Kidney (tissue), 14 donors: ENCODE measurements around the gene EHBP1L1. TPM values are rescaled to one million over a fixed set of nuclear protein-coding genes. Genes with fewer than 3 reads are reported as not detected.

Experiments
- DNase-seq, 5 donors: peaks; one replicate each; pipeline ENCODE4 v3.0.0-alpha.2; 2013 to 2020
- FAIRE-seq: peaks from 2 replicates; lab custom pipeline; 2012; peaks lifted over from hg19 to GRCh38; lab: Jason Lieb, UNC
- H3K27ac ChIP-seq, 2 donors: one replicate each; pipeline ENCODE4 v1.7.0; 2013; ENCODE audit warnings: low read depth in 2 of 2, low read length in 2 of 2, inconsistent platforms in 1 of 2
- H3K27me3 ChIP-seq: one replicate; pipeline ENCODE4 v1.7.1; 2013; ENCODE audit warnings: low read length, inconsistent platforms; ENCODE audit not compliant: control insufficient read depth, insufficient read depth
- H3K36me3 ChIP-seq, 3 donors: one replicate each; pipeline versions ENCODE4 v1.7.0 to v1.7.1; 2013; ENCODE audit warnings: low read length in 3 of 3, control low read depth in 1 of 3, inconsistent platforms in 1 of 3; ENCODE audit not compliant: insufficient read depth in 3 of 3, control insufficient read depth in 2 of 3
- H3K4me1 ChIP-seq, 3 donors: one replicate each; pipeline versions ENCODE4 v1.7.0 to v1.7.1; 2013; ENCODE audit warnings: low read length in 3 of 3, inconsistent platforms in 1 of 3, low read depth in 1 of 3; ENCODE audit not compliant: control insufficient read depth in 2 of 3, insufficient read depth in 2 of 3
- H3K4me3 ChIP-seq, 3 donors: one replicate each; pipeline versions ENCODE4 v1.7.0 to v1.8.1; 2013; ENCODE audit warnings: low read length in 3 of 3, control low read depth in 1 of 3, inconsistent platforms in 1 of 3
- H3K9ac ChIP-seq, 3 donors: one replicate each; pipeline versions ENCODE4 v1.7.0 to v1.7.1; 2013; ENCODE audit warnings: low read length in 3 of 3, control low read depth in 1 of 3, inconsistent platforms in 1 of 3
- H3K9me3 ChIP-seq, 3 donors: one replicate each; pipeline versions ENCODE4 v1.7.0 to v1.7.1; 2013; ENCODE audit warnings: low read length in 3 of 3, control low read depth in 1 of 3, inconsistent platforms in 1 of 3; ENCODE audit not compliant: control insufficient read depth in 2 of 3, insufficient read depth in 1 of 3
- intact Hi-C: fragments of 100-400 bp; cut with DNase I; formaldehyde crosslinking; loops from one replicate; pipeline ENCODE4 v1.11.1; 2022
- polyA plus RNA-seq: library from polyadenylated mRNA; stranded (reverse); fragments of 350-450 nt; fragmentation: Illumina TruSeq; extraction: RNeasy Lipid Tissue Mini Kit (QIAGEN cat#74804); gene quantifications from one replicate; pipeline ENCODE4 v1.2.3, GENCODE V29; 2014; ENCODE audit warnings: low read depth, low replicate concordance; ENCODE audit not compliant: insufficient read depth
- total RNA-seq: library from RNA; stranded (reverse); fragmentation: NEBNext Ultra II Directional; extraction: Animal tissue kit (Norgen Biotek cat#: 25700); gene quantifications from one replicate; pipeline ENCODE4 v1.2.1, GENCODE V29; 2021
- TF ChIP-seq, protein P1 (sequence below): IDR thresholded peaks from 3 replicates; pipeline ENCODE4 v1.5.1; 2012; ENCODE audit warnings: mild to moderate bottlenecking, moderate library complexity, borderline replicate concordance; ENCODE audit not compliant: insufficient read depth; ENCODE audit errors: extremely low read depth
- donor health status: control.
- donor health status: control.
- donor health status: control.
- donor health status: control.
- donor health status: control.
- donor health status: DM: yes; HTN: yes; CAD: no.
- donor health status: Normal renal cell carcinoma (clear cell type).

Gene EHBP1L1
- total and polyA plus RNA-seq, 2 donors from 2014 or later: 20.5 to 95.4 TPM

DNA sequence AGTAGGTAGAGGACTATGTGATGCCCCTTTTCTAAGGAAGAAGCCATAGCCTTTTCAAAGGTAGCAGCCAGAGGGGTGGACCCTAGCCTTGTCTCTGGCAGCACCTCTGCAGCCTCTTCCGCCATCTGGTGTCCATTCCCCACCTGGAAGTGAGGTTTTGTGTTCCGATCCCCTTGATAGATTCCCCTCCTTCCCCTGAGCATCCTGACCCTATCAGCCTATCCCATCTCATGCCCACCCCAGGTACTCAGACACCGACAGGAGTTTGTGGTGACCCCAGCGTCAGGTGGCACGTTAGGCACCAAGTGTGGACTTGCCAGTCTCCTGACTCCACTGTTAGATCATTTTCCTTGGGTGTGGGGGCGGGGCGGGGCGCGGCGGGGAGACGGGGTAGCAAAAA, 3.9 kb upstream of the EHBP1L1 start:
- no peaks in the 10 kb centered on the region for H3K9me3 ChIP-seq
- H3K36me3 ChIP-seq: peaks cover 0 to 2% (median 2%) of the 10 kb centered on the region in 3 donors
- peak overlapping the region in 1 of 2 donors; percentile 77 for H3K27ac ChIP-seq
- TF ChIP-seq, protein P1, sequence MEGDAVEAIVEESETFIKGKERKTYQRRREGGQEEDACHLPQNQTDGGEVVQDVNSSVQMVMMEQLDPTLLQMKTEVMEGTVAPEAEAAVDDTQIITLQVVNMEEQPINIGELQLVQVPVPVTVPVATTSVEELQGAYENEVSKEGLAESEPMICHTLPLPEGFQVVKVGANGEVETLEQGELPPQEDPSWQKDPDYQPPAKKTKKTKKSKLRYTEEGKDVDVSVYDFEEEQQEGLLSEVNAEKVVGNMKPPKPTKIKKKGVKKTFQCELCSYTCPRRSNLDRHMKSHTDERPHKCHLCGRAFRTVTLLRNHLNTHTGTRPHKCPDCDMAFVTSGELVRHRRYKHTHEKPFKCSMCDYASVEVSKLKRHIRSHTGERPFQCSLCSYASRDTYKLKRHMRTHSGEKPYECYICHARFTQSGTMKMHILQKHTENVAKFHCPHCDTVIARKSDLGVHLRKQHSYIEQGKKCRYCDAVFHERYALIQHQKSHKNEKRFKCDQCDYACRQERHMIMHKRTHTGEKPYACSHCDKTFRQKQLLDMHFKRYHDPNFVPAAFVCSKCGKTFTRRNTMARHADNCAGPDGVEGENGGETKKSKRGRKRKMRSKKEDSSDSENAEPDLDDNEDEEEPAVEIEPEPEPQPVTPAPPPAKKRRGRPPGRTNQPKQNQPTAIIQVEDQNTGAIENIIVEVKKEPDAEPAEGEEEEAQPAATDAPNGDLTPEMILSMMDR: peak; percentile 20
- FAIRE-seq: no peak
- H3K4me1 ChIP-seq: peaks cover 3 to 45% (median 32%) of the 10 kb centered on the region in 3 donors
- no peaks in the 10 kb centered on the region for H3K27me3 ChIP-seq
- DNase-seq: peak in 2 of 5 donors; percentile 66 to 81
- intact Hi-C loops: no loop called here
- peak overlapping the region; percentile 36 to 47 (median 41) for H3K4me3 ChIP-seq
- H3K9ac ChIP-seq: no peak overlapping the region

DNA sequence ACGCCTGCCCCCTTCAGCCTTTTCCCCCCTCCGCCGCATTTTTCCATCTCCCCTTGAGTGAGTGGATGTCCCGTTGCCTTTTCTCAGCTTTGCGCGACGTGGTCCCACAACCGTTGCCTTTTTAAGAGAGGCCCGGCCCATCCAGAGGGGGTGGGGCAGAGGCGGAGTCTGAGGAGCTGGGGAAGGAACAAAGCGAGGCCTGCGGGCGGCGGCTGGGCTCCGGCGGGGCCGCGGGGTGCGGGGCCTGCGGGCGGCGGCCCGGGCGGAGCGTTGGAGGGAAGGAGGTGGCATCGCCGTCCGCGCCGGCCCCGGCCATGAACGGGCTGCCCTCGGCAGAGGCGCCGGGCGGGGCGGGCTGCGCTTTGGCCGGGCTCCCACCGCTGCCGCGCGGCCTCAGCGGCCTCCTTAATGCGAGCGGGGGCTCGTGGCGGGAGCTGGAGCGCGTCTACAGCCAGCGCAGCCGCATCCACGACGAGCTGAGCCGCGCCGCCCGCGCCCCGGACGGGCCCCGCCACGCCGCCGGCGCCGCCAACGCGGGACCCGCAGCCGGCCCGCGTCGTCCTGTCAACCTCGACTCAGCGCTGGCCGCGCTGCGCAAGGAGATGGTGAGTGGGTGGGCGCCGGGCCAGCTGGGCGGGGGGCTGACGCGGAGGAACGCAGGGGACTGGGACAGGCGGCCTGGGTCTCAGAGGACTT, 3.3 kb upstream of the EHBP1L1 start, which contains the start of gene FAM89B:
FAM89B (plus strand) TSS at position 183 of the 696 bp plus-strand sequence; CDS start at position 315, 132 bp downstream.
- H3K27me3 ChIP-seq: no peaks in the 10 kb centered on the region
- H3K9me3 ChIP-seq: no peaks in the 10 kb centered on the region
- peaks cover 3 to 50% (median 32%) of the 10 kb centered on the region in 3 donors for H3K4me1 ChIP-seq
- peak within 1 kb of the TSS; percentile 32 to 77 for H3K27ac ChIP-seq
- peaks cover 0 to 2% (median 2%) of the 10 kb centered on the region in 3 donors for H3K36me3 ChIP-seq
- TF ChIP-seq, protein P1: no peak
- FAIRE-seq (no peak), DNase-seq (peak; percentile 94 to 97 (median 95))
- intact Hi-C loops: no loop called here
- peak within 1 kb of the TSS; percentile 58 to 90 (median 76) for H3K4me3 ChIP-seq
- peak within 1 kb of the TSS in 2 of 3 donors; percentile 65 to 94 for H3K9ac ChIP-seq

DNA sequence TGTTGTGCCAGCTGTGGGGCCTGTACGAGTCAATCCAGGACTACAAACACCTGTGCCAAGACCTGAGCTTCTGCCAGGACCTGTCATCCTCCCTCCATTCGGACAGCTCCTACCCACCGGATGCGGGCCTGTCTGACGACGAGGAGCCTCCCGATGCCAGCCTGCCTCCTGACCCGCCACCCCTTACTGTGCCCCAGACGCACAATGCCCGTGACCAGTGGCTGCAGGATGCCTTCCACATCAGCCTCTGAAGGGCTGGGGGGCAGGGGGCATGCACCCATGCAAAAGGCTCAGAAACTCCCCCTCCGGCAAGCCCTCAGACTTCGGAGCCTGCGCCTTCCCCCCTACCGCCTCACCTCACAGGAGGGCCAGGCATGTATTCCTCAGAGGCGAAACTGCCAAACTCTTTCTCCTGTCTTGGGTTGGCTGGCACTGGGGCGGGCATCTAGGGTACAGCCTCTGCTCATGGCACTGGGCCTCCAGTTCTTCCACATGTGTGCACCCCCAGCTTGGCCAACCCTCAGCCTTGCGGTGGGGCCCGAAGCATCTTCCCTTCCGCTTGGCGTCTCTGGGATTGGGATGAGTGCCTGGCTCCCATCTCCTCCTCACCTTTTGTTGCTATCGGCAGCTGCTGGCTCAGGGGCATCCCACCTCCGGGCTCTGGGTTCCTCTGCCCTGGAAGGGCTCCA, 2.3 kb upstream of the EHBP1L1 start:
- Histone ChIP-seq H3K4me3 (peak overlapping the region; percentile 58 to 76 (median 72)), H3K9me3 (no peaks in the 10 kb centered on the region), H3K27me3 (no peaks in the 10 kb centered on the region), H3K4me1 (peaks cover 3 to 53% (median 28%) of the 10 kb centered on the region in 3 donors), H3K36me3 (no peaks in the 10 kb centered on the region), H3K27ac (peak overlapping the region in 1 of 2 donors; percentile 55), H3K9ac (peak overlapping the region in 2 of 3 donors; percentile 60 to 61)
- intact Hi-C loops: no loop called here
- DNase-seq: peak in 2 of 5 donors; percentile 78 to 87
- FAIRE-seq: no peak
- TF ChIP-seq, protein P1: no peak
